ENCODE measurements around the gene NRXN3. TPM values are rescaled to one million over a fixed set of nuclear protein-coding genes. Genes with fewer than 3 reads are reported as not detected.
A peak's percentile ranks its signal among the peaks of the same experiment; 100 is the strongest.

Gene NRXN3
- total and polyA plus RNA-seq, 2 experiments from 2014 or later: 0.08 to 0.11 TPM

- no peak for DNase-seq
- in situ Hi-C loops (cut with MboI): loop anchor here (25.0 kb wide), 1 partner anchor 724 kb away; no protein-coding TSS in a partner anchor
- WGBS, 2 experiments (ENCODE audit: low coverage in 1 of 2, low lambda C conversion rate in 2 of 2, missing lambda C conversion rate in 2 of 2): 3 to 5% methylated on average over 6 of the region's 6 CpGs
- Histone ChIP-seq H3K9me2 (ENCODE audit: insufficient read depth) (no peaks in the 10 kb centered on the region), H3K9ac (no peak overlapping the region), H3K4me3 (no peak overlapping the region), H4K20me1 (ENCODE audit: insufficient read depth) (no peaks in the 10 kb centered on the region), H3K27ac (no peak overlapping the region), H2AFZ (no peak overlapping the region), H3K9me3 (ENCODE audit: low read depth) (no peaks in the 10 kb centered on the region), H3K27me3 (replicated peaks; ENCODE audit: insufficient read depth) (no peaks in the 10 kb centered on the region; the same call in 1 of the 2 replicates), H3K4me2 (ENCODE audit: unreplicated experiment) (no peak overlapping the region), H3K4me1 (ENCODE audit: insufficient read depth) (no peaks in the 10 kb centered on the region), H3F3A (ENCODE audit: insufficient read depth) (no peaks in the 10 kb centered on the region), H3K36me3 (ENCODE audit: low read depth) (no peaks in the 10 kb centered on the region), H3K79me2 (ENCODE audit: insufficient read depth) (no peaks in the 10 kb centered on the region)
- TF ChIP-seq EZH2 (IDR thresholded peaks at IDR 0.05; ENCODE audit: insufficient read depth, poor library complexity, severe bottlenecking) (no peak), EZH2phosphoT487 (IDR thresholded peaks at IDR 0.05; ENCODE audit: insufficient read depth, low read depth) (no peak)
Observed at GRCh38 chr14:78586681-78587080, 416.5 kb downstream of the NRXN3 start.

GRCh38 chr14:78588906-78589305 is 418.7 kb downstream of the NRXN3 start:
- H3K9ac ChIP-seq: no peak overlapping the region
- no peaks in the 10 kb centered on the region for H3K27me3 ChIP-seq (replicated peaks; ENCODE audit: insufficient read depth)
- no peak overlapping the region for H3K27ac ChIP-seq
- 14 to 16% methylated on average over 3 of the region's 3 CpGs for WGBS, 2 experiments (ENCODE audit: low coverage in 1 of 2, low lambda C conversion rate in 2 of 2, missing lambda C conversion rate in 2 of 2)
- in situ Hi-C loops (cut with MboI): loop anchor here (25.0 kb wide), 1 partner anchor 727 kb away; no protein-coding TSS in a partner anchor
- H3K9me2 ChIP-seq (ENCODE audit: insufficient read depth): no peaks in the 10 kb centered on the region
- H3K4me2 ChIP-seq (ENCODE audit: unreplicated experiment): no peak overlapping the region
- H2AFZ ChIP-seq: no peak overlapping the region
- TF ChIP-seq EZH2phosphoT487 (IDR thresholded peaks at IDR 0.05; ENCODE audit: insufficient read depth, low read depth) (no peak), EZH2 (IDR thresholded peaks at IDR 0.05; ENCODE audit: insufficient read depth, poor library complexity, severe bottlenecking) (no peak)
- H3K79me2 ChIP-seq (ENCODE audit: insufficient read depth): no peaks in the 10 kb centered on the region
- H4K20me1 ChIP-seq (ENCODE audit: insufficient read depth): no peaks in the 10 kb centered on the region
- no peak overlapping the region for H3K4me3 ChIP-seq
- no peaks in the 10 kb centered on the region for H3K36me3 ChIP-seq (ENCODE audit: low read depth)
- no peaks in the 10 kb centered on the region for H3K4me1 ChIP-seq (ENCODE audit: insufficient read depth)
- DNase-seq: no peak
- no peaks in the 10 kb centered on the region for H3F3A ChIP-seq (ENCODE audit: insufficient read depth)
- H3K9me3 ChIP-seq (ENCODE audit: low read depth): no peaks in the 10 kb centered on the region

GRCh38 chr14:78592616-78593219 is 422.5 kb downstream of the NRXN3 start:
- Histone ChIP-seq H3K4me1 (ENCODE audit: insufficient read depth) (no peaks in the 10 kb centered on the region), H2AFZ (no peak overlapping the region), H3F3A (ENCODE audit: insufficient read depth) (no peaks in the 10 kb centered on the region), H3K27ac (no peak overlapping the region), H3K4me3 (no peak overlapping the region), H3K4me2 (ENCODE audit: unreplicated experiment) (no peak overlapping the region), H3K36me3 (ENCODE audit: low read depth) (no peaks in the 10 kb centered on the region), H3K9me3 (ENCODE audit: low read depth) (no peaks in the 10 kb centered on the region), H4K20me1 (ENCODE audit: insufficient read depth) (no peaks in the 10 kb centered on the region), H3K9ac (no peak overlapping the region), H3K9me2 (ENCODE audit: insufficient read depth) (no peaks in the 10 kb centered on the region), H3K79me2 (ENCODE audit: insufficient read depth) (no peaks in the 10 kb centered on the region), H3K27me3 (replicated peaks; ENCODE audit: insufficient read depth) (peaks cover 8% of the 10 kb centered on the region; the same call in 1 of the 2 replicates)
- no peak for DNase-seq
- no peak for TF ChIP-seq EZH2 (IDR thresholded peaks at IDR 0.05; ENCODE audit: insufficient read depth, poor library complexity, severe bottlenecking)
- TF ChIP-seq EZH2phosphoT487 (IDR thresholded peaks at IDR 0.05; ENCODE audit: insufficient read depth, low read depth): no peak
- in situ Hi-C loops (cut with MboI): loop anchor here (25.0 kb wide), 1 partner anchor 730 kb away; no protein-coding TSS in a partner anchor
- WGBS, 2 experiments (ENCODE audit: low coverage in 1 of 2, low lambda C conversion rate in 2 of 2, missing lambda C conversion rate in 2 of 2): 34 to 36% methylated on average over 13 of the region's 13 CpGs

GRCh38 chr14:78593949-78594348 is 423.8 kb downstream of the NRXN3 start:
- Histone ChIP-seq H2AFZ (no peak overlapping the region), H4K20me1 (ENCODE audit: insufficient read depth) (no peaks in the 10 kb centered on the region), H3K27ac (no peak overlapping the region), H3K9ac (no peak overlapping the region), H3K9me3 (ENCODE audit: low read depth) (no peaks in the 10 kb centered on the region), H3K9me2 (ENCODE audit: insufficient read depth) (no peaks in the 10 kb centered on the region), H3F3A (ENCODE audit: insufficient read depth) (no peaks in the 10 kb centered on the region), H3K4me2 (ENCODE audit: unreplicated experiment) (no peak overlapping the region), H3K27me3 (replicated peaks; ENCODE audit: insufficient read depth) (peaks cover 8% of the 10 kb centered on the region; the same call in 1 of the 2 replicates), H3K4me1 (ENCODE audit: insufficient read depth) (no peaks in the 10 kb centered on the region), H3K36me3 (ENCODE audit: low read depth) (no peaks in the 10 kb centered on the region), H3K4me3 (no peak overlapping the region), H3K79me2 (ENCODE audit: insufficient read depth) (no peaks in the 10 kb centered on the region)
- WGBS, 2 experiments (ENCODE audit: low coverage in 1 of 2, low lambda C conversion rate in 2 of 2, missing lambda C conversion rate in 2 of 2): 20 to 22% methylated on average over 11 of the region's 11 CpGs
- in situ Hi-C loops (cut with MboI): loop anchor here (25.0 kb wide), 1 partner anchor 732 kb away; no protein-coding TSS in a partner anchor
- no peak for TF ChIP-seq EZH2phosphoT487 (IDR thresholded peaks at IDR 0.05; ENCODE audit: insufficient read depth, low read depth)
- no peak for TF ChIP-seq EZH2 (IDR thresholded peaks at IDR 0.05; ENCODE audit: insufficient read depth, poor library complexity, severe bottlenecking)
- DNase-seq: peak; percentile 44
